Kidney (tissue), 14 donors: ENCODE measurements around the gene C12orf76. TPM values are rescaled to one million over a fixed set of nuclear protein-coding genes. Genes with fewer than 3 reads are reported as not detected.
A peak's percentile ranks its signal among the peaks of the same experiment; 100 is the strongest.

Experiments
- DNase-seq, 5 donors: peaks; one replicate each; pipeline ENCODE4 v3.0.0-alpha.2; 2013 to 2020
- FAIRE-seq: peaks from 2 replicates; lab custom pipeline; 2012; peaks lifted over from hg19 to GRCh38; lab: Jason Lieb, UNC
- H3K27ac ChIP-seq, 2 donors: one replicate each; pipeline ENCODE4 v1.7.0; 2013; ENCODE audit warnings: low read depth in 2 of 2, low read length in 2 of 2, inconsistent platforms in 1 of 2
- H3K27me3 ChIP-seq: one replicate; pipeline ENCODE4 v1.7.1; 2013; ENCODE audit warnings: low read length, inconsistent platforms; ENCODE audit not compliant: control insufficient read depth, insufficient read depth
- H3K36me3 ChIP-seq, 3 donors: one replicate each; pipeline versions ENCODE4 v1.7.0 to v1.7.1; 2013; ENCODE audit warnings: low read length in 3 of 3, control low read depth in 1 of 3, inconsistent platforms in 1 of 3; ENCODE audit not compliant: insufficient read depth in 3 of 3, control insufficient read depth in 2 of 3
- H3K4me1 ChIP-seq, 3 donors: one replicate each; pipeline versions ENCODE4 v1.7.0 to v1.7.1; 2013; ENCODE audit warnings: low read length in 3 of 3, inconsistent platforms in 1 of 3, low read depth in 1 of 3; ENCODE audit not compliant: control insufficient read depth in 2 of 3, insufficient read depth in 2 of 3
- H3K4me3 ChIP-seq, 3 donors: one replicate each; pipeline versions ENCODE4 v1.7.0 to v1.8.1; 2013; ENCODE audit warnings: low read length in 3 of 3, control low read depth in 1 of 3, inconsistent platforms in 1 of 3
- H3K9ac ChIP-seq, 3 donors: one replicate each; pipeline versions ENCODE4 v1.7.0 to v1.7.1; 2013; ENCODE audit warnings: low read length in 3 of 3, control low read depth in 1 of 3, inconsistent platforms in 1 of 3
- H3K9me3 ChIP-seq, 3 donors: one replicate each; pipeline versions ENCODE4 v1.7.0 to v1.7.1; 2013; ENCODE audit warnings: low read length in 3 of 3, control low read depth in 1 of 3, inconsistent platforms in 1 of 3; ENCODE audit not compliant: control insufficient read depth in 2 of 3, insufficient read depth in 1 of 3
- intact Hi-C: fragments of 100-400 bp; cut with DNase I; formaldehyde crosslinking; loops from one replicate; pipeline ENCODE4 v1.11.1; 2022
- polyA plus RNA-seq: library from polyadenylated mRNA; stranded (reverse); fragments of 350-450 nt; fragmentation: Illumina TruSeq; extraction: RNeasy Lipid Tissue Mini Kit (QIAGEN cat#74804); gene quantifications from one replicate; pipeline ENCODE4 v1.2.3, GENCODE V29; 2014; ENCODE audit warnings: low read depth, low replicate concordance; ENCODE audit not compliant: insufficient read depth
- total RNA-seq: library from RNA; stranded (reverse); fragmentation: NEBNext Ultra II Directional; extraction: Animal tissue kit (Norgen Biotek cat#: 25700); gene quantifications from one replicate; pipeline ENCODE4 v1.2.1, GENCODE V29; 2021
- TF ChIP-seq, protein P1 (sequence below): IDR thresholded peaks from 3 replicates; pipeline ENCODE4 v1.5.1; 2012; ENCODE audit warnings: mild to moderate bottlenecking, moderate library complexity, borderline replicate concordance; ENCODE audit not compliant: insufficient read depth; ENCODE audit errors: extremely low read depth
- donor health status: control.
- donor health status: control.
- donor health status: control.
- donor health status: control.
- donor health status: control.
- donor health status: DM: yes; HTN: yes; CAD: no.
- donor health status: Normal renal cell carcinoma (clear cell type).

The C12orf76 gene
- total and polyA plus RNA-seq, 2 donors from 2014 or later = 14.6 to 15.8 TPM

GRCh38 chr12:109996483-109996853 lies 51.9 kb downstream of the C12orf76 start:
- FAIRE-seq = no peak
- H3K36me3 ChIP-seq = peaks cover 0 to 3% (median 0%) of the 10 kb centered on the region in 3 donors
- intact Hi-C loops = no loop called here
- H3K27me3 ChIP-seq = no peaks in the 10 kb centered on the region
- no peak for DNase-seq
- H3K4me1 ChIP-seq = peaks cover 0 to 18% (median 7%) of the 10 kb centered on the region in 3 donors
- no peaks in the 10 kb centered on the region for H3K9me3 ChIP-seq
- H3K9ac ChIP-seq = peak overlapping the region in 2 of 3 donors; percentile 62 to 88
- TF ChIP-seq, protein P1, sequence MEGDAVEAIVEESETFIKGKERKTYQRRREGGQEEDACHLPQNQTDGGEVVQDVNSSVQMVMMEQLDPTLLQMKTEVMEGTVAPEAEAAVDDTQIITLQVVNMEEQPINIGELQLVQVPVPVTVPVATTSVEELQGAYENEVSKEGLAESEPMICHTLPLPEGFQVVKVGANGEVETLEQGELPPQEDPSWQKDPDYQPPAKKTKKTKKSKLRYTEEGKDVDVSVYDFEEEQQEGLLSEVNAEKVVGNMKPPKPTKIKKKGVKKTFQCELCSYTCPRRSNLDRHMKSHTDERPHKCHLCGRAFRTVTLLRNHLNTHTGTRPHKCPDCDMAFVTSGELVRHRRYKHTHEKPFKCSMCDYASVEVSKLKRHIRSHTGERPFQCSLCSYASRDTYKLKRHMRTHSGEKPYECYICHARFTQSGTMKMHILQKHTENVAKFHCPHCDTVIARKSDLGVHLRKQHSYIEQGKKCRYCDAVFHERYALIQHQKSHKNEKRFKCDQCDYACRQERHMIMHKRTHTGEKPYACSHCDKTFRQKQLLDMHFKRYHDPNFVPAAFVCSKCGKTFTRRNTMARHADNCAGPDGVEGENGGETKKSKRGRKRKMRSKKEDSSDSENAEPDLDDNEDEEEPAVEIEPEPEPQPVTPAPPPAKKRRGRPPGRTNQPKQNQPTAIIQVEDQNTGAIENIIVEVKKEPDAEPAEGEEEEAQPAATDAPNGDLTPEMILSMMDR = no peak
- peak overlapping the region in 1 of 2 donors; percentile 13 for H3K27ac ChIP-seq
- peak overlapping the region; percentile 55 to 88 (median 82) for H3K4me3 ChIP-seq

DNA sequence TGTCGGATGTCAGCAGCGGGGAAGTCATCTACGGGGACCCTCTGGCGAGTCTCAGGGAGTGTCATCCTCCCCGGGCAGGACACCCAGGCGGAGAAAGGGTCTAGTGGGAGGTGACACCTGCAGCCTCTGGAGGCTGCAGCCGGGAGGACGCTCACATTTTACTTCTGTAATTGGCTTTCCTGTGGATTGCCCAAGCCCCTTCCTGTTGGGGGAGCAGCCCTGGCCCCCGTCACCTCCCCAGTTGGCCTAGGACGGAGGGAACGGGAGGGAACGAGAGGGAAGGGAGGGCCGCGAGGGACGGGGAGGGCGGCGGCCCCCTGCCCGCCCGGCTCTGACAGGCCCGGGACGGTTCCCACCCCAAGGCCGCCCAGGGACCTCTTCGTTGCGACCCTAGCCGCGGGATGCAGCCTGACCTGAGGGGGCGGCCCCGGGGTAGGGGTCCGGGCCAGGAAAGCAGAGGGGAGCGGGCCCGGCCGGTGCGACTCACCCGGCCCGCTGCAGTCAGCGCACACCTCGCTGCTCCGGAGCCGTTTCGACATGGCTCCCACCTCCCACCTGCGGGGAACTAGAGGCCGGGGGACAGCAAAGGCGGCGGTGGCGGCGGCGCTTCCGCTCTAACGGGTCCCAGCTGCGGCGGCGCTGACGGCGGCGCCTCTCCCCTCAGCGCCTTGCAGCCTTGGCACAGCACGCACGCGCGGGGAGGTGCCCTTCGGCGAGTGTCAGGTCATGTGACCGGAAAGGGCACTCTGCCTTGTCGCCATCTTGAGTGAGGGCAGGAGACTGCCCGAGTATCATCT lies 52.4 kb downstream of the C12orf76 start, which contains the start of gene GIT2:
Gene GIT2 (minus strand): TSS at position 683 of the 797 bp plus-strand sequence. CDS start 144 bp downstream, at position 539.
- Histone ChIP-seq H3K36me3 (peaks cover 0 to 5% (median 0%) of the 10 kb centered on the region in 3 donors), H3K9me3 (no peaks in the 10 kb centered on the region), H3K4me1 (peaks cover 0 to 18% (median 7%) of the 10 kb centered on the region in 3 donors), H3K27me3 (no peaks in the 10 kb centered on the region), H3K27ac (peak within 1 kb of the TSS; percentile 43 to 56), H3K4me3 (peak within 1 kb of the TSS; percentile 55 to 88 (median 82)), H3K9ac (peak within 1 kb of the TSS; percentile 57 to 88 (median 62))
- TF ChIP-seq, protein P1 = peak; percentile 8
- intact Hi-C loops = no loop called here
- DNase-seq (peak; percentile 93 to 98 (median 96)), FAIRE-seq (no peak)

DNA sequence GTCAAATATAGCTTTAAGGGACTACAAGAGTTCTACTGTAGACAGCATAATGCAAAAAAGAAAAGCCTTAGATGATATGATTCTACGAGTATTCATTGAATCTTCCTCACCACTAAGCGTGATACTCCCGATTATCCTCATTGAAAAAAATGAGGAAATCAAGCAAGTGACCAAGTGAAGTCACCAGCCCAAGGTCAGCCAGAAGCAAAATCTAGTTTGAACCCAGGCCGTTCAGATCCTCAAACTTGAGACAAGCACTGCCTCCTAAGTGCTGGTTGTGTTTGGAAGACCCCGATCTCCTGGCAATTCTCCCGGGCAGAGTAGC lies 53.0 kb downstream of the C12orf76 start:
- Histone ChIP-seq H3K27ac (peak overlapping the region in 1 of 2 donors; percentile 56), H3K9ac (peak overlapping the region; percentile 24 to 88 (median 57)), H3K27me3 (no peaks in the 10 kb centered on the region), H3K9me3 (no peaks in the 10 kb centered on the region), H3K4me3 (peak overlapping the region; percentile 55 to 88 (median 82)), H3K4me1 (peaks cover 0 to 18% (median 7%) of the 10 kb centered on the region in 3 donors), H3K36me3 (peaks cover 0 to 9% (median 5%) of the 10 kb centered on the region in 3 donors)
- FAIRE-seq (no peak), DNase-seq (peak in 1 of 5 donors; percentile 51)
- TF ChIP-seq, protein P1 = no peak
- intact Hi-C loops = no loop called here
